ENCODE results near the gene UNC13A.

The UNC13A gene

DNA sequence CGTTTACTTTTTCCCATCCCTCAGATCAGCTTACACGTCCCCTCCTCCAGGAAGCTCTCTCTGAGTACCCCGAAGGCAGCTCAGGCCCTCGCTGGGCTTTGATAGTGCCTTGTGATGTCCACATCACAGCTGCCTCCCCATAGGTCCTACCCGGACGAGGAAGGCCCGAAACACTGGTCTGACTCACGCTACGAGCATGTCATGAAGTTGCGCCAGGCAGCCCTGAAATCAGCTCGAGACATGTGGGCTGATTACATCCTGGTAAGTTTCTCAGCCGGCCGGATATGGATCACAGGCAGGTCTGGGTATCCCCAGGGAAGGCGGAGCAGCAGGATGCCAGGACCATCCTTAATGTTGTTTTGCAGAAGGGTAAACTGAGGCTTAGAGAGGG lies 128.0 kb downstream of the UNC13A start:
- no peak for TF ChIP-seq ZNF565 (CRISPR knock-in tag; conservative IDR thresholded peaks at IDR 0.05; ENCODE audit: low read depth)
- TF ChIP-seq TCF4 (CRISPR knock-in tag; IDR thresholded peaks at IDR 0.05; ENCODE audit: borderline replicate concordance) = no peak
- no peak for TF ChIP-seq BACH2 (CRISPR knock-in tag; IDR thresholded peaks at IDR 0.05; ENCODE audit: borderline replicate concordance)
- TF ChIP-seq POU6F1 (CRISPR knock-in tag; IDR thresholded peaks at IDR 0.05; ENCODE audit: borderline replicate concordance, low read depth) = no peak
- TF ChIP-seq ESRRG (CRISPR knock-in tag; IDR thresholded peaks at IDR 0.05) = no peak
- TF ChIP-seq TOX (CRISPR knock-in tag; IDR thresholded peaks at IDR 0.05; ENCODE audit: borderline replicate concordance) = no peak
- TF ChIP-seq ZNF70 (CRISPR knock-in tag; IDR thresholded peaks at IDR 0.05) = no peak
- TF ChIP-seq, protein P1, sequence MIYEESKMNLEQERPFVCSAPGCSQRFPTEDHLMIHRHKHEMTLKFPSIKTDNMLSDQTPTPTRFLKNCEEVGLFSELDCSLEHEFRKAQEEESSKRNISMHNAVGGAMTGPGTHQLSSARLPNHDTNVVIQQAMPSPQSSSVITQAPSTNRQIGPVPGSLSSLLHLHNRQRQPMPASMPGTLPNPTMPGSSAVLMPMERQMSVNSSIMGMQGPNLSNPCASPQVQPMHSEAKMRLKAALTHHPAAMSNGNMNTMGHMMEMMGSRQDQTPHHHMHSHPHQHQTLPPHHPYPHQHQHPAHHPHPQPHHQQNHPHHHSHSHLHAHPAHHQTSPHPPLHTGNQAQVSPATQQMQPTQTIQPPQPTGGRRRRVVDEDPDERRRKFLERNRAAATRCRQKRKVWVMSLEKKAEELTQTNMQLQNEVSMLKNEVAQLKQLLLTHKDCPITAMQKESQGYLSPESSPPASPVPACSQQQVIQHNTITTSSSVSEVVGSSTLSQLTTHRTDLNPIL (CRISPR knock-in tag; IDR thresholded peaks at IDR 0.05; ENCODE audit: low read depth) = no peak
- no peak for TF ChIP-seq ZNF8 (CRISPR knock-in tag; IDR thresholded peaks at IDR 0.05)
- TF ChIP-seq PATZ1 (CRISPR knock-in tag; IDR thresholded peaks at IDR 0.05; ENCODE audit: borderline replicate concordance) = no peak
- no peak for TF ChIP-seq ZFP30 (CRISPR knock-in tag; IDR thresholded peaks at IDR 0.05)
- no peak for TF ChIP-seq TSHZ2 (CRISPR knock-in tag; IDR thresholded peaks at IDR 0.05)
- TF ChIP-seq GLIS3 (CRISPR knock-in tag; IDR thresholded peaks at IDR 0.05) = no peak
- no peak for TF ChIP-seq ZC3H10 (CRISPR knock-in tag; IDR thresholded peaks at IDR 0.05)
- TF ChIP-seq SNAI2 (CRISPR knock-in tag; IDR thresholded peaks at IDR 0.05) = no peak
- no peak for TF ChIP-seq ARNTL (CRISPR knock-in tag; IDR thresholded peaks at IDR 0.05; ENCODE audit: borderline replicate concordance, low read depth)
- no peak for TF ChIP-seq ISL1 (CRISPR knock-in tag; IDR thresholded peaks at IDR 0.05)
- TF ChIP-seq CSRNP3 (CRISPR knock-in tag; IDR thresholded peaks at IDR 0.05) = no peak
- TF ChIP-seq OSR1 (CRISPR knock-in tag; IDR thresholded peaks at IDR 0.05) = no peak
- TF ChIP-seq PPARA (CRISPR knock-in tag; IDR thresholded peaks at IDR 0.05; ENCODE audit: borderline replicate concordance) = no peak
- no peak for ATAC-seq

DNA sequence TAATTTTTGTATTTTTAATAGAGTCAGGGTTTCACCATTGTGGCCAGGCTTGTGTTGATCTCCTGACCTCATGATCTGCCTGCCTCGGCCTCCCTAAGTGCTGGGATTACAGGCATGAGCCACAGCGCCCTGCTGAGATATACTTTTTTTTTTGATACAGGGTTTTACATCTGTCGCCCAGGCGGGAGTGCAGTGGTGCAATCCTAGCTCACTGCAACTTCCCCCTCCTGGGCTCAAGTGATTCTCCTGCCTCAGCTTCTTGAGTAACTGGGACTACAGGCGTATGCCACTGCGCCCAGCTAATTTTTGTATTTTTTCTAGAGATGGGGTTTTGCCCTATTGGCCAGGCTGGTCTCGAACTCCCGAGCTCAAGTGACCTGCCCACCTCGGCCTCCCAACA lies 130.7 kb downstream of the UNC13A start:
- ATAC-seq = no peak
- TF ChIP-seq ARNTL (CRISPR knock-in tag; IDR thresholded peaks at IDR 0.05; ENCODE audit: borderline replicate concordance, low read depth) = no peak
- TF ChIP-seq PPARA (CRISPR knock-in tag; IDR thresholded peaks at IDR 0.05; ENCODE audit: borderline replicate concordance) = no peak
- TF ChIP-seq OSR1 (CRISPR knock-in tag; IDR thresholded peaks at IDR 0.05) = no peak
- no peak for TF ChIP-seq ZC3H10 (CRISPR knock-in tag; IDR thresholded peaks at IDR 0.05)
- no peak for TF ChIP-seq GLIS3 (CRISPR knock-in tag; IDR thresholded peaks at IDR 0.05)
- TF ChIP-seq ZNF8 (CRISPR knock-in tag; IDR thresholded peaks at IDR 0.05) = no peak
- no peak for TF ChIP-seq SNAI2 (CRISPR knock-in tag; IDR thresholded peaks at IDR 0.05)
- no peak for TF ChIP-seq TCF4 (CRISPR knock-in tag; IDR thresholded peaks at IDR 0.05; ENCODE audit: borderline replicate concordance)
- no peak for TF ChIP-seq CSRNP3 (CRISPR knock-in tag; IDR thresholded peaks at IDR 0.05)
- TF ChIP-seq ZFP3 (CRISPR knock-in tag; IDR thresholded peaks at IDR 0.05) = no peak
